Measurements from ENCODE around the gene ERF. TPM values are rescaled to one million over a fixed set of nuclear protein-coding genes. Genes with fewer than 3 reads are reported as not detected.
A peak's percentile ranks its signal among the peaks of the same experiment; 100 is the strongest.

ERF gene
- total and polyA plus RNA-seq, 10 of the 15 experiments (the other 5 are each of a cell fraction or from before 2014, with no cell fraction given): 0.02 to 51.8 (median 14.4) TPM

DNA sequence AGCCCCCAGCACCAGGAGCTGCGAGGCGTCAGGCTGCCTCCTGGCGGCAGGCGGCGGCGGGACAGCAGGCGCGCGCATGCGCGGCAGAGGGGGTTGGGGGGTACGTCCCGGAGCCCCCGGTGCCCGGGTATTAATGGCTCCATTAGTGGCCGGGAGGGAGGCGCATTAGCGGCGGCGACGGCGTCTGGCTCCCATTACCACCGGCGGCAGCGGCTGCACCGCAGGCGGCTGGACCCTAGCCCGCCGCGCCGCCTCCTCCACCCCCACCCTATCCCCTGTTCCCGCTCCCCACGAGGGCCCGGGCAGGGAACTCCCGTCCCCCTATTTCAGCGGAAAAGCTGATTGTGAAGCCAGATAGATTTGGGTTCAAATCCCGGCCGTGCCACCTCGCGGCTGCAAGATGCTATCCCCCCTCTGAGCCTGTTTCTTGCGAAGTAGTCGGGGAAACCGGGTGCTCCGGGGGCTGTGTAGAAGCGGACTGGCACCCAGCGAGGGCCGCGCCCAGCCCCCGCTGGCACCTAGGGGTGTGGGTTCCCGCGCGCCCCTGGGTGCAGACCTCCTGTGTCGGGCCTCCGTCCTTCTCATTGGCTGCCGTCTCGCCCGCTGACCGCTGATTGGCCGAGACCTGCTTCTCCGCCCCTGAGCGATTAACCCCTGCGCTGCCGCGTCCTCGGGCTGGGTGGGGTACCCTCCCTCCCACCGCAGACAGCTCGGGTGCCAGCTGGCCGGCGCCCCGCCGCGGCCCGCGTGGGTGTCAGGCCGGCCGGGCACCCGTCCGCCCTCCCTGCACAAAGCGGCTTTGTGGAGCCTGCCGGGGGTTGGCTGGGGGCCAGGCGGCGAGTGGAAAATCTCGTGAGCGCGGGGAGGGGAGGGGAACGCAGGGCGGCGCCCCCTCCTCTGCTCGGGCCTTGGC is 25.2 kb upstream of the ERF start (continued):
- no peak for TF ChIP-seq USF2 (IDR thresholded peaks at IDR 0.05; ENCODE audit: borderline replicate concordance, low read depth, low read length)
- TF ChIP-seq, protein P1, sequence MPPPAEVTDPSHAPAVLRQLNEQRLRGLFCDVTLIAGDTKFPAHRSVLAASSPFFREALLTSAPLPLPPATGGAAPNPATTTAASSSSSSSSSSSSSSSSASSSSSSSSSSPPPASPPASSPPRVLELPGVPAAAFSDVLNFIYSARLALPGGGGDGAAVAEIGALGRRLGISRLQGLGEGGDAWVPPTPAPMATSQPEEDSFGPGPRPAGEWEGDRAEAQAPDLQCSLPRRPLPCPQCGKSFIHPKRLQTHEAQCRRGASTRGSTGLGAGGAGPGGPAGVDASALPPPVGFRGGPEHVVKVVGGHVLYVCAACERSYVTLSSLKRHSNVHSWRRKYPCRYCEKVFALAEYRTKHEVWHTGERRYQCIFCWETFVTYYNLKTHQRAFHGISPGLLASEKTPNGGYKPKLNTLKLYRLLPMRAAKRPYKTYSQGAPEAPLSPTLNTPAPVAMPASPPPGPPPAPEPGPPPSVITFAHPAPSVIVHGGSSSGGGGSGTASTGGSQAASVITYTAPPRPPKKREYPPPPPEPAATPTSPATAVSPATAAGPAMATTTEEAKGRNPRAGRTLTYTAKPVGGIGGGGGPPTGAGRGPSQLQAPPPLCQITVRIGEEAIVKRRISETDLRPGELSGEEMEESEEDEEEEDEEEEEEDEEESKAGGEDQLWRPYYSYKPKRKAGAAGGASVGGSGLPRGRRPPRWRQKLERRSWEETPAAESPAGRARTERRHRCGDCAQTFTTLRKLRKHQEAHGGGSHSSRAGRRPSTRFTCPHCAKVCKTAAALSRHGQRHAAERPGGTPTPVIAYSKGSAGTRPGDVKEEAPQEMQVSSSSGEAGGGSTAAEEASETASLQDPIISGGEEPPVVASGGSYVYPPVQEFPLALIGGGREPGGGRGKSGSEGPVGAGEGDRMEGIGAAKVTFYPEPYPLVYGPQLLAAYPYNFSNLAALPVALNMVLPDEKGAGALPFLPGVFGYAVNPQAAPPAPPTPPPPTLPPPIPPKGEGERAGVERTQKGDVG (CRISPR knock-in tag; IDR thresholded peaks at IDR 0.05): no peak
- peak; percentile 17; the same call in 1 of the 2 replicates for TF ChIP-seq MTA2 (IDR thresholded peaks at IDR 0.05; ENCODE audit: low read depth)
- no peak for TF ChIP-seq ZZZ3 (IDR thresholded peaks at IDR 0.05; ENCODE audit: control insufficient read depth, insufficient read length, low read depth)
- TF ChIP-seq ZNF24 (IDR thresholded peaks at IDR 0.05): no peak
- TF ChIP-seq IRF5 (IDR thresholded peaks at IDR 0.05; ENCODE audit: borderline replicate concordance): no peak
- TF ChIP-seq RAD21 (IDR thresholded peaks at IDR 0.05; ENCODE audit: insufficient read depth, low read depth, low read length): peak; percentile 84
- no peak for TF ChIP-seq RELA (IDR thresholded peaks at IDR 0.05; ENCODE audit: borderline replicate concordance, partially characterized antibody)
- TF ChIP-seq NRF1 (conservative IDR thresholded peaks at IDR 0.05; ENCODE audit: low read depth, low read length): peak; percentile 71
- TF ChIP-seq CUX1 (IDR thresholded peaks at IDR 0.05; ENCODE audit: insufficient replicate concordance, low read depth, low read length): no peak
- TF ChIP-seq SKIL (IDR thresholded peaks at IDR 0.05; ENCODE audit: low read depth, poor library complexity, severe bottlenecking): no peak
- TF ChIP-seq SIN3A (IDR thresholded peaks at IDR 0.05; ENCODE audit: low read depth, low read length): peak; percentile 12; the same call in 1 of the 2 replicates
- peak; percentile 95 for TF ChIP-seq SP1 (IDR thresholded peaks at IDR 0.05; ENCODE audit: low read depth, low read length)
- TF ChIP-seq HDAC6 (IDR thresholded peaks at IDR 0.05; ENCODE audit: unreplicated experiment): no peak
- TF ChIP-seq PAX5 (IDR thresholded peaks at IDR 0.05; ENCODE audit: borderline replicate concordance, low read depth, low read length): peak; percentile 82; the same call in 1 of the 2 replicates
